Measurements from ENCODE around the gene TAGLN. TPM values are rescaled to one million over a fixed set of nuclear protein-coding genes. Genes with fewer than 3 reads are reported as not detected.

TAGLN gene
- polyA plus RNA-seq, 1 of the 3 experiments (the other 2 are of a cell fraction), result 519 TPM

DNA sequence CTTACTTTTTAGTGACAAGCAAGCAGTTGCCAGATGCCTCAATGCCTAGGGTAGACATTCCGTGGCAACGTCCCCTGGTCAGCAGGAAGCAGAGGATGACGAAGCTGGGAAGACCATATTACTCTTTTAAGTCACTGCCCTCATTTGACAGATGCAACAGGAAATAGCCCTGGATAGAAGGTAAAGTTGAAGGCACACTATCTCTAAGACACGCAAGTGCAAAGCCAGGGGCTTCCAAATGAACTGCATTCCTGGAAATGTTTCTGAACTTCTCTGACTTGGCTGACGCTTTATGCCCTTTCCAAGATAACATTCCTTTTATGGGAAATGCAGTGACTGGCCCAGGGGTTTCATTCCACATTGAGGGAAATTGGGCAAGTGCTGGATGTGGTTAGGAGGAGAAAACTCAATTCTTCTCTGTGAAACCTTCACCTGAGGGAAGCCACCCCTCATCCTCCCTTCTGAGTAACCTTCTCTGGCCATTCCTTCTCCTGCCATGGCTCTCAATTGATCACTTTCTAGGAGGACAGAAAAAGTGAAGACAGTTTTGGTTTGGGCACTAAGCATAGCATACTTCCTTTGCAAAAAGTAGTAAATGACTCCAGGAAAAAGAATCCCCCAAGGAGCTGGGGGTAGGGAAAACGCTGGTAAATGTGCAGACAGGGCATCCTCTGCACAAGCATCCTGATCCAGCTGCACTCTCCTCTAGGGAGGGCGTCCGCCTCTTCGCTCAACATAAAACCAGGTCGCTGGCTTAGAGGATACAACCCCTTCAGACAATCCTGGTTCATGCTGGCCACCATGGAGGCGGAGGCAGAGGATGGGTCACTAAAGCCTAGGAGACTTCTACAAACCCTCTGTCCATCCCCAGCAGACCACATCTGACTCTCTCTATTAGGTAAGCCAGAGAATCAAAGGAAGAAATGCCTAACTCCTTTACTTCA is 18.2 kb downstream of the TAGLN start:
- ChIA-PET CTCF (interaction anchor here (1.6 to 2.2 kb wide), 3 partner anchors 9 to 36 kb away, joined by 5 to 13 read pairs (median 6); no protein-coding TSS in a partner anchor), POLR2A (no interaction called here)
- Histone ChIP-seq H4K20me1 (ENCODE audit: insufficient read depth) (no peaks in the 10 kb centered on the region), H3K9me2 (no peaks in the 10 kb centered on the region), H3K36me3 (replicated peaks in 1 of 2; ENCODE audit: control insufficient read depth in 1 of 2, insufficient read depth in 2 of 2, low read length in 1 of 2) (peaks cover 18 to 55% of the 10 kb centered on the region in 2 experiments), H3K9ac (no peak overlapping the region), H3K9me3 (no peaks in the 10 kb centered on the region), H2AFZ (ENCODE audit: low read depth) (no peak overlapping the region), H3F3A (replicated peaks; ENCODE audit: insufficient read depth) (peaks cover 5% of the 10 kb centered on the region), H3K27ac (ENCODE audit: low read depth in 2 of 2, low read length in 1 of 2) (no peak overlapping the region), H3K4me2 (no peak overlapping the region), H3K79me2 (ENCODE audit: insufficient read depth) (no peaks in the 10 kb centered on the region), H3K4me3 (ENCODE audit: low read depth in 2 of 2, low read length in 1 of 2) (no peak overlapping the region), H3K4me1 (ENCODE audit: control insufficient read depth in 1 of 2, insufficient read depth in 2 of 2, low read depth in 1 of 2, low read length in 1 of 2) (peaks cover 2 to 11% of the 10 kb centered on the region in 2 experiments; a peak in 2 of 4 replicates), H3K27me3 (ENCODE audit: insufficient read depth) (no peaks in the 10 kb centered on the region)
- TF ChIP-seq FOXJ3 (CRISPR knock-in tag; IDR thresholded peaks at IDR 0.05), result no peak
- TF ChIP-seq, protein P1, sequence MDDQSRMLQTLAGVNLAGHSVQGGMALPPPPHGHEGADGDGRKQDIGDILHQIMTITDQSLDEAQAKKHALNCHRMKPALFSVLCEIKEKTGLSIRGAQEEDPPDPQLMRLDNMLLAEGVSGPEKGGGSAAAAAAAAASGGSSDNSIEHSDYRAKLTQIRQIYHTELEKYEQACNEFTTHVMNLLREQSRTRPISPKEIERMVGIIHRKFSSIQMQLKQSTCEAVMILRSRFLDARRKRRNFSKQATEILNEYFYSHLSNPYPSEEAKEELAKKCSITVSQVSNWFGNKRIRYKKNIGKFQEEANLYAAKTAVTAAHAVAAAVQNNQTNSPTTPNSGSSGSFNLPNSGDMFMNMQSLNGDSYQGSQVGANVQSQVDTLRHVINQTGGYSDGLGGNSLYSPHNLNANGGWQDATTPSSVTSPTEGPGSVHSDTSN (IDR thresholded peaks at IDR 0.05), result no peak
- TF ChIP-seq YY1 (IDR thresholded peaks at IDR 0.05; ENCODE audit: low read depth), result no peak
- no peak for TF ChIP-seq TEAD4 (IDR thresholded peaks at IDR 0.05; ENCODE audit: borderline replicate concordance, insufficient read depth)
- TF ChIP-seq EP300 (IDR thresholded peaks at IDR 0.05; ENCODE audit: borderline replicate concordance in 1 of 2, low read depth in 1 of 2, low read length in 1 of 2), result no peak
- TF ChIP-seq, protein P2, sequence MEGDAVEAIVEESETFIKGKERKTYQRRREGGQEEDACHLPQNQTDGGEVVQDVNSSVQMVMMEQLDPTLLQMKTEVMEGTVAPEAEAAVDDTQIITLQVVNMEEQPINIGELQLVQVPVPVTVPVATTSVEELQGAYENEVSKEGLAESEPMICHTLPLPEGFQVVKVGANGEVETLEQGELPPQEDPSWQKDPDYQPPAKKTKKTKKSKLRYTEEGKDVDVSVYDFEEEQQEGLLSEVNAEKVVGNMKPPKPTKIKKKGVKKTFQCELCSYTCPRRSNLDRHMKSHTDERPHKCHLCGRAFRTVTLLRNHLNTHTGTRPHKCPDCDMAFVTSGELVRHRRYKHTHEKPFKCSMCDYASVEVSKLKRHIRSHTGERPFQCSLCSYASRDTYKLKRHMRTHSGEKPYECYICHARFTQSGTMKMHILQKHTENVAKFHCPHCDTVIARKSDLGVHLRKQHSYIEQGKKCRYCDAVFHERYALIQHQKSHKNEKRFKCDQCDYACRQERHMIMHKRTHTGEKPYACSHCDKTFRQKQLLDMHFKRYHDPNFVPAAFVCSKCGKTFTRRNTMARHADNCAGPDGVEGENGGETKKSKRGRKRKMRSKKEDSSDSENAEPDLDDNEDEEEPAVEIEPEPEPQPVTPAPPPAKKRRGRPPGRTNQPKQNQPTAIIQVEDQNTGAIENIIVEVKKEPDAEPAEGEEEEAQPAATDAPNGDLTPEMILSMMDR (IDR thresholded peaks at IDR 0.05), result no peak
- TF ChIP-seq RFX5 (IDR thresholded peaks at IDR 0.05; ENCODE audit: low read length), result no peak
- no peak for DNase-seq
- WGBS (ENCODE audit: low lambda C conversion rate), result 82% methylated on average over 11 of the region's 11 CpGs

DNA sequence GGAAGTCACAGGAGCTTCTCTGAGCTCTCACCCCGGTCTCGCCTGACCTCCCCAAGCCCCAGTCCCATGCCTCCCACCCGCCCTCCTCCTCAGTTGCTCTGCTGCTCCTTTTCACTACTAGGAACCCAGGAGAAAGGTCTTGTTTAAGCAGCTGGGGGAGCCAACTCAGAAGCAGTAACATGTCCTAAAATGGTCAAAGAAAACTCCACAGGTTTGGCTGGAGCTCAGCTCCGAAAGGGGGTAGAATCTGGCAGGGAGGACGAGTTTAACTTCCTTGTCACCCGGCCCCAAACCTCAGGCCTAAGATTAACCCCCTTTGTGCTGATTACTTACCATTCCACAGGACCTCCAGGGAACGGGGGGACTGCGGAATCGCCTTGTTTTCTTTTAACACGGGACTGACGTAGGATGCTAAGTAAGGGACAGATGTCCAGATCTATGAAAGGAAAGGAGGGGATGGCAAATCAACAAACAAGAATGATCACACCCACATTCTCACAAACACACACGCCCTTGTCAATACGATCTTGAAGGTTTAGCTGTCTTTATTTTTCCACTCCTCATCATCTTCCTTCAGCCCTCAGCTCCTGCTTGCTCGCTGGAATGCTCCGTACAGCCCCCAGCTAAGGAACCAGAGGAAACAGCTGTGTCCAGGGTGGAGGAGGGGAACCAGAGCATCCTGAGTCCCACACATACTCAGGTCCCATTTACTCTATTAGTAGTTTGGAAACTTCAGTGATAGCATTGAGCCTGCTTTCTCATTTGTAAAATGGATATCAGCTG is 19.2 kb downstream of the TAGLN start:
- Histone ChIP-seq H3K9ac (no peak overlapping the region), H3K79me2 (ENCODE audit: insufficient read depth) (no peaks in the 10 kb centered on the region), H3K4me2 (no peak overlapping the region), H3K27ac (ENCODE audit: low read depth in 2 of 2, low read length in 1 of 2) (no peak overlapping the region), H3K36me3 (replicated peaks in 1 of 2; ENCODE audit: control insufficient read depth in 1 of 2, insufficient read depth in 2 of 2, low read length in 1 of 2) (peaks cover 22 to 56% of the 10 kb centered on the region in 2 experiments), H3K4me3 (ENCODE audit: low read depth in 2 of 2, low read length in 1 of 2) (no peak overlapping the region), H3K9me2 (no peaks in the 10 kb centered on the region), H3K27me3 (ENCODE audit: insufficient read depth) (no peaks in the 10 kb centered on the region), H2AFZ (ENCODE audit: low read depth) (no peak overlapping the region), H3K4me1 (ENCODE audit: control insufficient read depth in 1 of 2, insufficient read depth in 2 of 2, low read depth in 1 of 2, low read length in 1 of 2) (peaks cover 2 to 11% of the 10 kb centered on the region in 2 experiments; a peak in 2 of 4 replicates), H4K20me1 (ENCODE audit: insufficient read depth) (no peaks in the 10 kb centered on the region), H3K9me3 (no peaks in the 10 kb centered on the region), H3F3A (replicated peaks; ENCODE audit: insufficient read depth) (peaks cover 6% of the 10 kb centered on the region)
- ChIA-PET CTCF (interaction anchor here (1.3 to 1.6 kb wide), 2 partner anchors 8 to 476 kb away, joined by 3 to 5 read pairs; no protein-coding TSS in a partner anchor), POLR2A (no interaction called here)
- TF ChIP-seq SMC3 (IDR thresholded peaks at IDR 0.05; ENCODE audit: low read depth, low read length), result no peak
- no peak for TF ChIP-seq EZH2phosphoT487 (IDR thresholded peaks at IDR 0.05; ENCODE audit: borderline replicate concordance, low read depth)
- TF ChIP-seq FOSL2 (IDR thresholded peaks at IDR 0.05; ENCODE audit: borderline replicate concordance, low read depth), result no peak
- no peak for TF ChIP-seq CHD2 (IDR thresholded peaks at IDR 0.05; ENCODE audit: low read length, partially characterized antibody)
- TF ChIP-seq, protein P2 (IDR thresholded peaks at IDR 0.05), result no peak
- TF ChIP-seq, protein P3, sequence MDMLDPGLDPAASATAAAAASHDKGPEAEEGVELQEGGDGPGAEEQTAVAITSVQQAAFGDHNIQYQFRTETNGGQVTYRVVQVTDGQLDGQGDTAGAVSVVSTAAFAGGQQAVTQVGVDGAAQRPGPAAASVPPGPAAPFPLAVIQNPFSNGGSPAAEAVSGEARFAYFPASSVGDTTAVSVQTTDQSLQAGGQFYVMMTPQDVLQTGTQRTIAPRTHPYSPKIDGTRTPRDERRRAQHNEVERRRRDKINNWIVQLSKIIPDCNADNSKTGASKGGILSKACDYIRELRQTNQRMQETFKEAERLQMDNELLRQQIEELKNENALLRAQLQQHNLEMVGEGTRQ (IDR thresholded peaks at IDR 0.05; ENCODE audit: borderline replicate concordance, low read depth, low read length), result no peak
- TF ChIP-seq EP300 (IDR thresholded peaks at IDR 0.05; ENCODE audit: borderline replicate concordance in 1 of 2, low read depth in 1 of 2, low read length in 1 of 2), result no peak
- no peak for TF ChIP-seq MXI1 (IDR thresholded peaks at IDR 0.05; ENCODE audit: low read depth, low read length)
- no peak for TF ChIP-seq FOXJ3 (CRISPR knock-in tag; IDR thresholded peaks at IDR 0.05)
- no peak for TF ChIP-seq GABPA (IDR thresholded peaks at IDR 0.05; ENCODE audit: low read depth)
- TF ChIP-seq JUND (IDR thresholded peaks at IDR 0.05), result no peak
- WGBS (ENCODE audit: low lambda C conversion rate), result 93% methylated on average over 15 of the region's 15 CpGs
- DNase-seq, result no peak
